ENCODE results near the gene EIF4G3.

GRCh38 chr1:21077085-21077484 lies 99.6 kb downstream of the EIF4G3 start:
- TF ChIP-seq POLR2A (IDR thresholded peaks at IDR 0.05) = no peak
- TF ChIP-seq, protein P1, sequence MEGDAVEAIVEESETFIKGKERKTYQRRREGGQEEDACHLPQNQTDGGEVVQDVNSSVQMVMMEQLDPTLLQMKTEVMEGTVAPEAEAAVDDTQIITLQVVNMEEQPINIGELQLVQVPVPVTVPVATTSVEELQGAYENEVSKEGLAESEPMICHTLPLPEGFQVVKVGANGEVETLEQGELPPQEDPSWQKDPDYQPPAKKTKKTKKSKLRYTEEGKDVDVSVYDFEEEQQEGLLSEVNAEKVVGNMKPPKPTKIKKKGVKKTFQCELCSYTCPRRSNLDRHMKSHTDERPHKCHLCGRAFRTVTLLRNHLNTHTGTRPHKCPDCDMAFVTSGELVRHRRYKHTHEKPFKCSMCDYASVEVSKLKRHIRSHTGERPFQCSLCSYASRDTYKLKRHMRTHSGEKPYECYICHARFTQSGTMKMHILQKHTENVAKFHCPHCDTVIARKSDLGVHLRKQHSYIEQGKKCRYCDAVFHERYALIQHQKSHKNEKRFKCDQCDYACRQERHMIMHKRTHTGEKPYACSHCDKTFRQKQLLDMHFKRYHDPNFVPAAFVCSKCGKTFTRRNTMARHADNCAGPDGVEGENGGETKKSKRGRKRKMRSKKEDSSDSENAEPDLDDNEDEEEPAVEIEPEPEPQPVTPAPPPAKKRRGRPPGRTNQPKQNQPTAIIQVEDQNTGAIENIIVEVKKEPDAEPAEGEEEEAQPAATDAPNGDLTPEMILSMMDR (IDR thresholded peaks at IDR 0.05) = no peak
